Neutrophil (primary cell): Measurements from ENCODE around the gene TSC22D1.
"Not testable (repeated sequence)": the region's sequence is repeated elsewhere in the genome, so short reads cannot be mapped to it uniquely, and the experiment has no call there.

Experiments
- H3K27ac ChIP-seq: fragments of 200-600 bp; sonication (generic); 2 replicates; pipeline ENCODE4 v1.5.1; 2016; ENCODE audit warnings: mild to moderate bottlenecking, moderate library complexity
- H3K27me3 ChIP-seq: fragments of 200-600 bp; sonication (generic); 2 replicates; pipeline ENCODE4 v1.6.0; 2016; ENCODE audit warnings: mild to moderate bottlenecking
- H3K36me3 ChIP-seq: fragments of 200-600 bp; sonication (generic); 2 replicates; pipeline ENCODE4 v1.5.1; 2017
- H3K4me1 ChIP-seq, 2 experiments: fragments of 200-600 bp in 1 of 2; sonication (generic) in 1 of 2; 1 replicate in 1 of 2; 2 replicates in 1 of 2; pipeline versions ENCODE4 v1.5.1 to v1.6.1; 2013 to 2016; ENCODE audit warnings: low read depth in 1 of 2, low read length in 1 of 2, mild to moderate bottlenecking in 1 of 2, moderate library complexity in 1 of 2; ENCODE audit not compliant: control insufficient read depth in 1 of 2, insufficient read depth in 1 of 2
- H3K4me3 ChIP-seq, 2 experiments: fragments of 200-600 bp in 1 of 2; sonication (generic) in 1 of 2; 1 replicate in 1 of 2; 2 replicates in 1 of 2; pipeline ENCODE4 v1.5.1; 2013 to 2016; ENCODE audit warnings: low read depth in 1 of 2, low read length in 1 of 2, mild to moderate bottlenecking in 1 of 2, moderate library complexity in 1 of 2
- H3K9me3 ChIP-seq: fragments of 200-600 bp; sonication (generic); 2 replicates; pipeline ENCODE4 v1.5.1; 2016
- TF ChIP-seq, protein P1 (sequence below): fragments of 200-600 bp; sonication (generic); IDR thresholded peaks from 2 replicates; pipeline ENCODE4 v1.5.1; 2016; ENCODE audit warnings: antibody characterized with exemption

TSC22D1 gene

DNA sequence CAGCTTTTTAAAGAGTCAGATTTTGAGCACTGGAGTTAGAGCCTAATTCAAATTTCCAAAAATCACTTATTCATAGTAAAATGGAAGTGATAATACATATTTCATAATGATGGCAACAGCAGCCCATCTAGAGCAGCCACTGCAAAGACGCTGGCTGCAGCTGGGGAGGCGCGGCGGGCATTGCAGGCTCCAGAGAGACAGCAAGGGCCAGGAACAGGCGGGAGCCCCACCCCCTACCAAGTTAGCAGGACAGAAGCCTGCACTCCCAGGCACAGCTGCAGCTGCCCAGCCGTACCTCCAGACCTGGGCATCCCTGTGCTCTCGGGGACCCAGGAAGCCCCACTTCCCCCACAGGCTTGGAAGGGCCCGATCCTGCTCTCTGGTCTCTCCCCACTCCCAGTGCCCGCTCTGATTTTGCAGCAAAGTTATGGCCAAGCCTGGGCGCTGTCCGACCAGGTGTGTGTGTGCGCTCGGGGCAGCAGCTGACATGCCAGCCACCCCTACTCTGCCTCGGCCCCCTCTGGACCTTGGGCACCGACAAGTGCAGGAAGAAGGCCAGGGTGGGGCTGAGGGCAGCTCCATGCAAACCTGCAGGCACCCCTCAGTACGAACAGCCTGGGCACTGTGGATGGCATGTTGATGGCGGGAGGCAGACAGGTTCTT lies 117.7 kb downstream of the TSC22D1 start:
- Histone ChIP-seq H3K36me3 (no peaks in the 10 kb centered on the region), H3K27ac (no peak overlapping the region), H3K4me1 (no peaks in the 10 kb centered on the region), H3K9me3 (no peaks in the 10 kb centered on the region), H3K4me3 (no peak overlapping the region), H3K27me3 (no peaks in the 10 kb centered on the region)
- TF ChIP-seq, protein P1, sequence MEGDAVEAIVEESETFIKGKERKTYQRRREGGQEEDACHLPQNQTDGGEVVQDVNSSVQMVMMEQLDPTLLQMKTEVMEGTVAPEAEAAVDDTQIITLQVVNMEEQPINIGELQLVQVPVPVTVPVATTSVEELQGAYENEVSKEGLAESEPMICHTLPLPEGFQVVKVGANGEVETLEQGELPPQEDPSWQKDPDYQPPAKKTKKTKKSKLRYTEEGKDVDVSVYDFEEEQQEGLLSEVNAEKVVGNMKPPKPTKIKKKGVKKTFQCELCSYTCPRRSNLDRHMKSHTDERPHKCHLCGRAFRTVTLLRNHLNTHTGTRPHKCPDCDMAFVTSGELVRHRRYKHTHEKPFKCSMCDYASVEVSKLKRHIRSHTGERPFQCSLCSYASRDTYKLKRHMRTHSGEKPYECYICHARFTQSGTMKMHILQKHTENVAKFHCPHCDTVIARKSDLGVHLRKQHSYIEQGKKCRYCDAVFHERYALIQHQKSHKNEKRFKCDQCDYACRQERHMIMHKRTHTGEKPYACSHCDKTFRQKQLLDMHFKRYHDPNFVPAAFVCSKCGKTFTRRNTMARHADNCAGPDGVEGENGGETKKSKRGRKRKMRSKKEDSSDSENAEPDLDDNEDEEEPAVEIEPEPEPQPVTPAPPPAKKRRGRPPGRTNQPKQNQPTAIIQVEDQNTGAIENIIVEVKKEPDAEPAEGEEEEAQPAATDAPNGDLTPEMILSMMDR: no peak

DNA sequence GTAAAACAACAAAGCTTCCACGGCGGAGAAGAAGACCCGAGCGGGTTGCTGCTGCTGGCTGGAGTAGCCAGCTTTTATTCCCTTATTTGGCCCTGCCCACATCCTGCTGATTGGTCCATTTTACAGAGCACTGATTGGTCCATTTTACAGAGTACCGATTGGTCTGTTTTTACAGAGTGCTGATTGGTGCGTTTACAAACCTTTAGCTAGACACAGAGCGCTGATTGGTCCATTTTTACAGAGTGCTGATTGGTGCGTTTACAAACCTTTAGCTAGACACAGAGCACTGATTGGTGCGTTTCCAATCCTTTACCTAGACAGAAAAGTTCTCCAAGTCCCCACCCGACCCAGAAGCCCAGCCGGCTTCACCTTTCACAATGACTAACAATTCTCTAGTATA lies 119.9 kb downstream of the TSC22D1 start:
- H3K9me3 ChIP-seq, H3K27ac ChIP-seq, H3K27me3 ChIP-seq, H3K4me1 ChIP-seq, H3K36me3 ChIP-seq, H3K4me3 ChIP-seq: not testable (repeated sequence)

DNA sequence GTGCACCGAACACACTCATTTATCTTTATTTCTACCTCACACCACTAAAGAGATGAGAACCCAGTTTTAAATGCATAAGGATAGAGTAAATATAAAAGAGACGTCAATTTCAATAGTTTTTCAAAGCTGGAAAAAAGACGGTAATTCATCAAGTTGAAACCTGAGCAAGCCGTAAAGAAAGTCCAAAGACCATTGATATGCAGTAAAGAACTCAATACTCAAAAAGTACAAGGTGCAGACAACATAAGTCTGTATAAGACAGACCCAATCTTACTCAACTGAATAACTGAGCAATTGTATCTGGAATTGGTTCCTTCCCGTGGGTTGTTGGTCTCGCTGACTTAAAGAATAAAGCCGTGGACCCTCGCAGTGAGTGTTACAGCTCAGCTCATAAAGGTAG lies 120.4 kb downstream of the TSC22D1 start:
- no peak overlapping the region for H3K4me3 ChIP-seq
- H3K36me3 ChIP-seq: no peaks in the 10 kb centered on the region
- H3K4me1 ChIP-seq: no peaks in the 10 kb centered on the region
- no peak overlapping the region for H3K27ac ChIP-seq
- no peaks in the 10 kb centered on the region for H3K27me3 ChIP-seq
- TF ChIP-seq, protein P1: no peak
- H3K9me3 ChIP-seq: no peaks in the 10 kb centered on the region

DNA sequence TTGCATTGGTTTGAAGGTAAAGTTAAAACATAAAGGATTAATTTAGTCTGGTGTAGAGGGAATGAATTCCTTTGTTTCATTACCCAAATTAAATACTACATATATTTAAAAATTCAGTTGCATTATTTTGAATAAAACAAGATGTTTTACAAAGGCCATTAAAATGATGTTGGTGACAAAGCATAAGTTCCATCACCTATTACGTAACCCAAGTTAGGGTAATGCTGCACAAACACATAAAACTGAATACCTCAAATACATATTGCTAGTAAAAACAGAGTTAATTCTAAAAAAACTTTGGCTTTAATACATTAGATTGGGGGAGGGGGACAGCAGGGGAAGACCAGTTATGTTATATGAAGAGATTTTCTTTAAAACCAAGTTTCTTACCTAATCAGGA lies 122.2 kb downstream of the TSC22D1 start:
- H3K27me3 ChIP-seq: no peaks in the 10 kb centered on the region
- TF ChIP-seq, protein P1: no peak
- H3K4me3 ChIP-seq: no peak overlapping the region
- H3K9me3 ChIP-seq: no peaks in the 10 kb centered on the region
- no peaks in the 10 kb centered on the region for H3K4me1 ChIP-seq
- H3K27ac ChIP-seq: no peak overlapping the region
- no peaks in the 10 kb centered on the region for H3K36me3 ChIP-seq

DNA sequence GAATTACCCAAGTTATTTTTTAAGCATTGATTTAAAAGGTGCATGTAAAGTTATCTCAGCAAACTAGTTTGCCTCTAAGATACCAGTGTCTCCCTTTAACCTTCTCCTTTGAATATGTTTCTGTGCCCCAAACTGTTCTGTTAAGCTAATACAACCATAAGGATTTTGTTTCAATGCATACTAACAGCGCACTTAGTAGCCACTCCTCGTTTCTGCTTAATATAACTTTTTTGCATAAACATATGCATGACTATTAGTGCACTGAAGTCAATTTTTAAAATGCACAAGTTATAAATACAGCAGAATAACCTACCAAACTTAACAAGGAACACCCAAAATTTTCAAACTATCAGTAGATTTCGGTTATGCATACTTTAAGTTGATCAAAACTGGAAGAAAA lies 123.1 kb downstream of the TSC22D1 start:
- Histone ChIP-seq H3K27me3 (no peaks in the 10 kb centered on the region), H3K27ac (no peak overlapping the region), H3K9me3 (no peaks in the 10 kb centered on the region), H3K4me1 (no peaks in the 10 kb centered on the region), H3K4me3 (no peak overlapping the region), H3K36me3 (no peaks in the 10 kb centered on the region)
- TF ChIP-seq, protein P1: no peak

DNA sequence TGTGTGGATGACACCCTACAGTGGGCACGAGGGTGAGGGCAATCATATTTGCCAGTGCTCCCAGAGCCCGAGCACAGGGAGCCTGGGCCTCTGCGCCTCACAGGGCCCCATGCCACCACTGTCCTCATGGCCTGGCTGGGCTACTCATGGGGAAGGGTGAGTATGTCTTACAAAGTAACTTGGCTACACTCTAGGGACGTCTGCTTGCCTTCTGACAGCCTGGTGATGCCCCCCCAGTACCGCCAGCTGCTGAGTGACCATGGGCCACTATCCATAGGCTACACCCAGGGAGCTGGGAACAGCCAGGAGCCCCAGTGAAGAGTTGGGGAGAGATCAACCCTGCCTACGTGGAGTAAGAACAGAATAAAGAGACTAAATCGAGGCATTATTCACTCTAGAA lies 123.7 kb downstream of the TSC22D1 start:
- Histone ChIP-seq H3K27ac (no peak overlapping the region), H3K4me3 (no peak overlapping the region), H3K36me3 (no peaks in the 10 kb centered on the region), H3K27me3 (no peaks in the 10 kb centered on the region), H3K4me1 (no peaks in the 10 kb centered on the region), H3K9me3 (no peaks in the 10 kb centered on the region)
- TF ChIP-seq, protein P1: no peak
